Chondrocyte (in vitro differentiated cells): Measurements from ENCODE around the gene C6orf62. TPM values are rescaled to one million over a fixed set of nuclear protein-coding genes. Genes with fewer than 3 reads are reported as not detected.
A peak's percentile ranks its signal among the peaks of the same experiment; 100 is the strongest.
"Not testable (repeated sequence)": the region's sequence is repeated elsewhere in the genome, so short reads cannot be mapped to it uniquely, and the experiment has no call there.

Experiments
- DNase-seq: peaks from one replicate; pipeline ENCODE4 v3.0.0; 2021; ENCODE audit warnings: mixed read lengths, low spot score
- H3K27ac Mint-ChIP-seq: one replicate; pipeline ENCODE4 v1.8.0; 2021; ENCODE audit warnings: mild to moderate bottlenecking, moderate library complexity, mixed read lengths; ENCODE audit not compliant: unreplicated experiment
- H3K27me3 Mint-ChIP-seq: 2 replicates; pipeline ENCODE4 v1.8.0; 2021; ENCODE audit warnings: low read depth, mixed read lengths
- H3K36me3 Mint-ChIP-seq: 2 replicates; pipeline ENCODE4 v1.8.0; 2021; ENCODE audit warnings: low read depth, mixed read lengths
- H3K4me1 Mint-ChIP-seq: 2 replicates; pipeline ENCODE4 v1.8.0; 2021; ENCODE audit warnings: low read depth, mild to moderate bottlenecking, mixed read lengths
- H3K4me3 Mint-ChIP-seq: one replicate; pipeline ENCODE4 v1.8.0; 2021; ENCODE audit warnings: mild to moderate bottlenecking, moderate library complexity, mixed read lengths; ENCODE audit not compliant: unreplicated experiment
- H3K9me3 Mint-ChIP-seq: 2 replicates; pipeline ENCODE4 v1.8.0; 2021; ENCODE audit warnings: low read depth, mixed read lengths
- CTCF ChIP-seq: fragments of 200-600 bp; sonication (generic); IDR thresholded peaks from 2 replicates; pipeline ENCODE4 v1.5.0; 2021; ENCODE audit warnings: antibody characterized with exemption, mild to moderate bottlenecking, moderate library complexity
- total RNA-seq: library from RNA; stranded (reverse); gene quantifications from 3 replicates; pipeline ENCODE4 v1.2.1, GENCODE V29; 2021

The C6orf62 gene
- total RNA-seq, 1 donor from 2014 or later = 91.9 TPM

- Mint-ChIP-seq H3K4me1 (peaks cover 5% of the 10 kb centered on the region), H3K36me3 (peaks cover 9% of the 10 kb centered on the region), H3K9me3 (no peaks in the 10 kb centered on the region), H3K27ac (no peak overlapping the region), H3K27me3 (no peaks in the 10 kb centered on the region), H3K4me3 (no peak overlapping the region)
- no peak for DNase-seq
- no peak for TF ChIP-seq CTCF
These were observed 19.2 kb downstream of the C6orf62 start for GRCh38 chr6:24699521-24700359.

- TF ChIP-seq CTCF = no peak
- H3K36me3 Mint-ChIP-seq = peaks cover 1% of the 10 kb centered on the region
- H3K4me1 Mint-ChIP-seq = peaks cover 5% of the 10 kb centered on the region
- no peak for DNase-seq
- no peak overlapping the region for H3K27ac Mint-ChIP-seq
- H3K4me3 Mint-ChIP-seq = no peak overlapping the region
- H3K9me3 Mint-ChIP-seq = no peaks in the 10 kb centered on the region
- H3K27me3 Mint-ChIP-seq = no peaks in the 10 kb centered on the region
These were observed 22.9 kb downstream of the C6orf62 start for GRCh38 chr6:24696097-24696496.

- not testable (repeated sequence) for H3K4me3 Mint-ChIP-seq, H3K9me3 Mint-ChIP-seq, H3K36me3 Mint-ChIP-seq, H3K4me1 Mint-ChIP-seq, DNase-seq, H3K27me3 Mint-ChIP-seq, H3K27ac Mint-ChIP-seq
- TF ChIP-seq CTCF = peak; percentile 87
These were observed 23.3 kb downstream of the C6orf62 start for GRCh38 chr6:24695635-24696034.

GRCh38 chr6:24694198-24694597 is 24.8 kb downstream of the C6orf62 start:
- H3K27me3 Mint-ChIP-seq = no peaks in the 10 kb centered on the region
- DNase-seq = no peak
- H3K4me1 Mint-ChIP-seq = peaks cover 7% of the 10 kb centered on the region
- H3K27ac Mint-ChIP-seq = no peak overlapping the region
- H3K4me3 Mint-ChIP-seq = no peak overlapping the region
- peaks cover 1% of the 10 kb centered on the region for H3K36me3 Mint-ChIP-seq
- TF ChIP-seq CTCF = no peak
- H3K9me3 Mint-ChIP-seq = no peaks in the 10 kb centered on the region

- peaks cover under 1% of the 10 kb centered on the region for H3K36me3 Mint-ChIP-seq
- no peak for DNase-seq
- TF ChIP-seq CTCF = no peak
- H3K27ac Mint-ChIP-seq = no peak overlapping the region
- no peak overlapping the region for H3K4me3 Mint-ChIP-seq
- H3K9me3 Mint-ChIP-seq = no peaks in the 10 kb centered on the region
- H3K27me3 Mint-ChIP-seq = no peaks in the 10 kb centered on the region
- H3K4me1 Mint-ChIP-seq = peaks cover 7% of the 10 kb centered on the region
These were observed 25.9 kb downstream of the C6orf62 start for GRCh38 chr6:24692848-24693592.
